ENCODE measurements around the gene RAP1GAP2. TPM values are rescaled to one million over a fixed set of nuclear protein-coding genes. Genes with fewer than 3 reads are reported as not detected.

RAP1GAP2 gene
- polyA plus RNA-seq, 3 donors = 1.5 to 48.4 (median 6.1) TPM

DNA sequence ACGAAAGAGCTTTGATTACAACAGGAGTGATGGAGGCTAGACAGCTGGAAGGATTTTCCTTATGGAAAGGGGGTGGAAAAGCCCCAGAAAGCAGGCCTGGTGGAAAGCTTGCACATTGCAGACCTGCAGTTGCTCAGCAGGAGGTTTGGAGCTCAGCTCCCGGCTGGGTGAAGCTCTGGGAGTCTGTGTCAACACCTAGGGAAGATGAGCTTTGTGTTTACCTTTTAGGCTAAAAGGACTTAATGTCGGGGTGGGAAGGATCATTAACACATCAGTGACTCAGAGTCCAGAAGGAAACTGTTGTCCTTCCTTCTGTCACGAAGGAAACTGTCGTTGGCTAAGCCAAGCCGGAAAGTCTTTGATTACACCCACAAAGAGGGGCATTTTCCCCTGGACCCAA, 48.2 kb downstream of the RAP1GAP2 start:
- Histone ChIP-seq H4K20me1 (ENCODE audit: insufficient read depth, low read length) (peaks cover 98% of the 10 kb centered on the region), H3K27ac (ENCODE audit: low read depth in 1 of 2, low read length in 2 of 2) (no peak overlapping the region), H3K4me3 (replicated peaks in 1 of 3; ENCODE audit: low read depth in 2 of 3, low read length in 3 of 3) (no peak overlapping the region), H3K9ac (ENCODE audit: insufficient read depth, low read length, poor library complexity, severe bottlenecking) (no peak overlapping the region), H3K4me1 (ENCODE audit: control insufficient read depth in 1 of 2, insufficient read depth in 2 of 2, low read length in 2 of 2) (peaks cover 27 to 28% of the 10 kb centered on the region in 2 donors), H3K9me3 (replicated peaks in 1 of 2; ENCODE audit: control insufficient read depth in 1 of 2, insufficient read depth in 1 of 2, low read length in 2 of 2) (no peaks in the 10 kb centered on the region), H3K4me2 (replicated peaks; ENCODE audit: extremely low read depth, low read length, poor library complexity, severe bottlenecking) (no peak overlapping the region), H3K36me3 (replicated peaks in 1 of 2; ENCODE audit: control insufficient read depth in 1 of 2, insufficient read depth in 2 of 2, low read length in 2 of 2) (peaks cover 6 to 24% of the 10 kb centered on the region in 2 donors), H2AFZ (ENCODE audit: insufficient read depth, low read depth, low read length, poor library complexity, severe bottlenecking) (no peak overlapping the region), H3K79me2 (ENCODE audit: insufficient read depth, low read length) (peaks cover 60% of the 10 kb centered on the region), H3K27me3 (ENCODE audit: control insufficient read depth in 2 of 2, insufficient read depth in 2 of 2, low read length in 2 of 2) (no peaks in the 10 kb centered on the region)
- 71% methylated on average over 1 of the region's 6 CpGs for WGBS (ENCODE audit: insufficient coverage)
- DNase-seq = no peak
- Mint-ChIP-seq H3K4me3 (no peak overlapping the region), H3K27me3 (ENCODE audit: low read depth in 3 of 3) (peaks cover 0 to 8% (median 0%) of the 10 kb centered on the region in 3 donors), H3K36me3 (peaks cover 18 to 59% of the 10 kb centered on the region in 2 donors), H3K4me1 (peaks cover 40% of the 10 kb centered on the region), H3K27ac (peak overlapping the region in 3 of 7 donors; percentile 31 to 57 (median 57)), H3K9me3 (no peaks in the 10 kb centered on the region)
- intact Hi-C loops (cut with micrococcal nuclease) = loop anchor here in 1 of 2 donors (10.0 kb wide), 1 partner anchor 100 kb away; no protein-coding TSS in a partner anchor
- TF ChIP-seq CTCF (IDR thresholded peaks at IDR 0.05) = no peak

- Mint-ChIP-seq H3K27ac (peak overlapping the region; percentile 70 to 89 (median 86)), H3K4me1 (peaks cover 54% of the 10 kb centered on the region), H3K36me3 (peaks cover 37 to 56% of the 10 kb centered on the region in 2 donors), H3K4me3 (peak overlapping the region; percentile 35 to 41), H3K27me3 (ENCODE audit: low read depth in 3 of 3) (peaks cover 14 to 26% (median 21%) of the 10 kb centered on the region in 3 donors), H3K9me3 (peaks cover 0 to 3% (median 0%) of the 10 kb centered on the region in 7 donors)
- Histone ChIP-seq H3K36me3 (replicated peaks in 1 of 2; ENCODE audit: control insufficient read depth in 1 of 2, insufficient read depth in 2 of 2, low read length in 2 of 2) (peaks cover 5 to 32% of the 10 kb centered on the region in 2 donors), H3K9me3 (replicated peaks in 1 of 2; ENCODE audit: control insufficient read depth in 1 of 2, insufficient read depth in 1 of 2, low read length in 2 of 2) (no peaks in the 10 kb centered on the region), H3K79me2 (ENCODE audit: insufficient read depth, low read length) (peaks cover 57% of the 10 kb centered on the region), H3K4me1 (ENCODE audit: control insufficient read depth in 1 of 2, insufficient read depth in 2 of 2, low read length in 2 of 2) (peaks cover 31 to 41% of the 10 kb centered on the region in 2 donors), H3K27ac (ENCODE audit: low read depth in 1 of 2, low read length in 2 of 2) (peak overlapping the region; percentile 55 to 73), H3K4me2 (replicated peaks; ENCODE audit: extremely low read depth, low read length, poor library complexity, severe bottlenecking) (peak overlapping the region; percentile 50), H3K27me3 (ENCODE audit: control insufficient read depth in 2 of 2, insufficient read depth in 2 of 2, low read length in 2 of 2) (peaks cover 0 to 8% of the 10 kb centered on the region in 2 donors), H2AFZ (ENCODE audit: insufficient read depth, low read depth, low read length, poor library complexity, severe bottlenecking) (no peak overlapping the region), H3K4me3 (replicated peaks in 1 of 3; ENCODE audit: low read depth in 2 of 3, low read length in 3 of 3) (peak overlapping the region in 1 of 3 experiments; percentile 43), H3K9ac (ENCODE audit: insufficient read depth, low read length, poor library complexity, severe bottlenecking) (no peak overlapping the region), H4K20me1 (ENCODE audit: insufficient read depth, low read length) (peaks cover 99% of the 10 kb centered on the region)
- TF ChIP-seq CTCF (IDR thresholded peaks at IDR 0.05) = no peak
- DNase-seq = peak; percentile 41 to 58 (median 55)
- intact Hi-C loops (cut with micrococcal nuclease) = loop anchor here in 1 of 2 donors (10.0 kb wide), 1 partner anchor 97 kb away; no protein-coding TSS in a partner anchor
- 0% methylated on average over 7 of the region's 17 CpGs for WGBS (ENCODE audit: insufficient coverage)
Measured at GRCh38 chr17:2847381-2848333, 51.4 kb downstream of the RAP1GAP2 start.

Data from CD14-positive monocyte (primary cell).